Stimulated activated CD4-positive, alpha-beta T cell treated with anti-CD3 and anti-CD28 coated beads, TNF-alpha, amount 100 ng/mL, for 24 hours (primary cell): ENCODE measurements around the gene MLXIP.

Experiments used
- DNase-seq, 3 experiments: peaks; one replicate each; pipeline ENCODE4 v3.0.0-alpha.2; 2020; ENCODE audit warnings: low read depth in 3 of 3

Gene MLXIP

DNA sequence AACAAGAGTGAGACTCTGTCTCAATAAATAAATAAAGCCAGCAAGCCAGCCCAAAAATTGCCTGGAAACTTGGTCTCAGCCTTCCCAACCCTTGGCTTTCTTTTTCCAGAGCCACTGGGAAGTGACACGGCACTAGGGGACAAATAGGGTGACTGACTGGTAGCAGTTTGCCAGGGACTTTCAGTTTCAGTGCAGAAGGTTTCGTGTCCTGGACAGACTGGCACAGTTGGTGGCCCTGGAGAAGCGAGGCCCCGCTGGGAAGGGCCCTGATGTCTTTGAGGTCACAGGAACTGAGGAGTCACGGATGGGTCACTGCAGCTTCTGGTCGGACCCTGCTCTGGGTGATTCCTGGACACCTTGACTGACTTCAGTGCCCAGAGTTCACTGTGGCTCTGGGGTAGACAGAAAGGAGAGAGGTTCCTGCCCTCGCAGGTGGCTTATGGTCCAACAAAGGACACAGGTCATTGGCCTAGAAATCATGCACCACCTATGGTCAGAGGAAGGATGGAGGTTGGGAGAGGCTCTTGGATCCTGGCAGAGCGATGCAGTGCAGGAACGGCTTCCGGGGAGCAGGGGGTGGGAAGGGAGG, 107.0 kb downstream of the MLXIP start:
- no peak for DNase-seq

- no peak for DNase-seq
These were observed 108.9 kb downstream of the MLXIP start for GRCh38 chr12:122187466-122187865.

DNA sequence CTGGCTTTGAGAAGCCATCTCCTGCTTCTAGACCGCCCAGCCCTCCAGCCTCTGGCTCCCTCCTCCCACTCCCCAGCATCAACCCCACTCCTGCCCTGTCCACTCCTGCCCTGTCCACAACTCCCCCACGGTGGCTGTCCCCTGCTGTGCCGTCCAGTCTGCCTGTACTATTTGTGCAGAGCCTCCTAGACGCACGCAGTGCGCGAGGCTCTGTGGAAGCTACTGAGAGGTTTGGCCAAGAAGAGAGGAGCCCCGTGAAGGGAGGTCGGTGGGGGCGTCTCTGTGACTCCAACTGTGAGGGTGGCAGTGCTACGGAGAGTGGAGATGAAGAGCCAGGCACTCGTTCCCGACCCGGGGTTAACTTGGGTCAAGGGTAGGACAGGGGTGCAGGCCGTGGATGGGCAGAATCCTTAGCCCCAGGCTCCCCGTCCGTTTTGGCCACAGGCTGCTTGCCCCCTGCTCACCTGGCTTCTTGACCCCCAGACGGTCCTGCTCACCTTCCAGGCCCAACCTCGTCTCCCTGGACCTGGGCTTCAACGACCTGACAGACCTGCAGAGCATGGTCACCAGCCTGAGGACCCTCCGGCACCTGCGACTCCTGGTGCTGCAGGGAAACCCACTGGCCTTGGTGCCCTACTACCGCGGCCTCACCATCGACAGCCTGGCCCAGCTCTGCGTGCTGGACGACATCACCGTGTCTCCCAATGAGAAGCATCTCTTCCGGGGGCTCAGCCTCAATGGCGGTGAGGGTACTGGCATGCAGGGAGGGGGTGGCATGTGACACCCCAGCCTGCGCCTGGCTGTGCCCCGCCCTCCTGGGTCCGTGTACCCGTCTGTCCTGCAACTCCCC, 111.3 kb downstream of the MLXIP start:
- no peak for DNase-seq

DNA sequence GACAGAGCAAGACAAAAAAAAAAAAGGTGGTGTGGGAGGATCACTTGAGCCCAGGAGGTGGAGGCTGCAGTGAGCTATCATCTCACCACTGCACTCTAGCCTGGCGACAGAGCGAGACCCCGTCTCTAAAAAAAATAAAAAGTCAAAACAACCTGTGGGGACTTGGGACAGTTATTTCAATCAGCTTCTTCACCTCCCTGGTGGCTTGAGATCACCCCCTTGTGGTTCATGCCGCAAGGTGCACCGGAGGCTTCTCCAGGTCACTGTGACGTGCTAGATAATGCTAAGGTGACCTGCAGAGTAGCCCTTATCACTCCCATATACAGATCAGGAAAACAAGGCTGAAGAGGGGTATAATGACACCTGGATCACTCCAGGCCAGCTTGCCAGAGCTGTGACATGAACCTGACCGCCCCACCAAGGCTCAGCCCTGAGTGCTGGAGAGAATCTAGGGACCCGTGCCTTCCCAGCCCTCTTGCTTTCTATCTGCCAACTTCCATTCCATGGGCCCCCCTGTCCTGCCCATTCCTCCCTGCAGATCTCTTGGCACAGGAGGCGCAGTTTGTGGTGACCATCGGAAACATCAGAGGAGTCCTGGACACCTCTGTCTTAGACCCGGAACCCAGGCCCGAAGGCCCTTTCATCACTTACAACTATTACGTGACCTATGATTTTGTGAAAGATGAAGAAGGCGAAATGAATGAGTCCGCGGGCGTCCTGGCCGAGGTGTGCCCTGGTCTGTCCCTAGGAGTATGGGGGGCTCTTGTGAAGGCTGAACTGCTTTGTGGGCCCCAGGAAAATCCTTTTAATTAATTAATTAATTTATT, 112.5 kb downstream of the MLXIP start:
- peak; percentile 25 to 68 (median 58) for DNase-seq

DNA sequence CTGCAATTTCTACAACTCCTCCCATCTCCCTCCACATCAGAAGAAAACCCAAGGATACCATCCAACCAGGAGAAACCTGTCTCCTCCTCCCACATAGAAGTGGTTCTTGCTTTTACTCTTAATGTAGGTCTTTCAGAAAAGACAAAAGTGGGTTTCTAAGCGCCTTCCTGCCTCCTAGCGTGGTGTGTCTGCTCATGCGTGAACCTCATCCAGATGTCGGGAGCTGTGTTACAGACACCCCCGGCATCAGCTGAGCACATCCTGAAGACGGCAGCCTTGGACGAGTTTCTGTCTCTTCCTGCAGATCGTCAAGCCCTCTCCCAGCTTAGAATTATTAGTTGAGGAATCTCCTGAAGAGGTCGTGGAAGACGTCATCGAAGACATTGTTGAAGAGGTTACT, 113.9 kb downstream of the MLXIP start:
- no peak for DNase-seq

- DNase-seq = no peak
These were observed 116.2 kb downstream of the MLXIP start for GRCh38 chr12:122194804-122195203.

GRCh38 chr12:122195405-122195804, 116.8 kb downstream of the MLXIP start:
- no peak for DNase-seq
